ENCODE measurements around the gene GPAM.

GPAM gene

DNA sequence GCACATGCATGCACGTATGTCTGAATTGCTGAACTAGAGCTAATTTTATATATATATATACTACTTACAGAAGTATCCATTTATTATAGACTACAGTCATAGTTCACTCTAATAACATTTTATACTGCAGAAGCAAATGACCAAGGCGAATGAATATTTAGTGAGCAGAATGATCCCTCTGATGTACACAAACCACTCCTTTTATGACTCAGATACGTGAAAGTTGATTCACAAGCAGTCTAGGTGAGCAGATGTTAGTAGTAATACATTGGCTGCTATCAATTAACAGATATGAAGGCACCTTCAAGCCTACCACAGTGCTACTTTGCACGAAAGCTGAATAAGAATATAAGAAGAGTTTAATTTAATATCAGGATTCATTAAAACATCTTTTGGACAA, 10.4 kb downstream of the GPAM start:
- no peak for TF ChIP-seq GLIS3 (CRISPR knock-in tag; IDR thresholded peaks at IDR 0.05)
- no peak for TF ChIP-seq SNAI2 (CRISPR knock-in tag; IDR thresholded peaks at IDR 0.05)
- no peak for TF ChIP-seq TOX (CRISPR knock-in tag; IDR thresholded peaks at IDR 0.05; ENCODE audit: borderline replicate concordance)
- TF ChIP-seq, protein P1, sequence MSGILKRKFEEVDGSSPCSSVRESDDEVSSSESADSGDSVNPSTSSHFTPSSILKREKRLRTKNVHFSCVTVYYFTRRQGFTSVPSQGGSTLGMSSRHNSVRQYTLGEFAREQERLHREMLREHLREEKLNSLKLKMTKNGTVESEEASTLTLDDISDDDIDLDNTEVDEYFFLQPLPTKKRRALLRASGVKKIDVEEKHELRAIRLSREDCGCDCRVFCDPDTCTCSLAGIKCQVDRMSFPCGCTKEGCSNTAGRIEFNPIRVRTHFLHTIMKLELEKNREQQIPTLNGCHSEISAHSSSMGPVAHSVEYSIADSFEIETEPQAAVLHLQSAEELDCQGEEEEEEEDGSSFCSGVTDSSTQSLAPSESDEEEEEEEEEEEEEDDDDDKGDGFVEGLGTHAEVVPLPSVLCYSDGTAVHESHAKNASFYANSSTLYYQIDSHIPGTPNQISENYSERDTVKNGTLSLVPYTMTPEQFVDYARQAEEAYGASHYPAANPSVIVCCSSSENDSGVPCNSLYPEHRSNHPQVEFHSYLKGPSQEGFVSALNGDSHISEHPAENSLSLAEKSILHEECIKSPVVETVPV (CRISPR knock-in tag; IDR thresholded peaks at IDR 0.05), result no peak
- no peak for TF ChIP-seq ZFP30 (CRISPR knock-in tag; IDR thresholded peaks at IDR 0.05)
- TF ChIP-seq, protein P2, sequence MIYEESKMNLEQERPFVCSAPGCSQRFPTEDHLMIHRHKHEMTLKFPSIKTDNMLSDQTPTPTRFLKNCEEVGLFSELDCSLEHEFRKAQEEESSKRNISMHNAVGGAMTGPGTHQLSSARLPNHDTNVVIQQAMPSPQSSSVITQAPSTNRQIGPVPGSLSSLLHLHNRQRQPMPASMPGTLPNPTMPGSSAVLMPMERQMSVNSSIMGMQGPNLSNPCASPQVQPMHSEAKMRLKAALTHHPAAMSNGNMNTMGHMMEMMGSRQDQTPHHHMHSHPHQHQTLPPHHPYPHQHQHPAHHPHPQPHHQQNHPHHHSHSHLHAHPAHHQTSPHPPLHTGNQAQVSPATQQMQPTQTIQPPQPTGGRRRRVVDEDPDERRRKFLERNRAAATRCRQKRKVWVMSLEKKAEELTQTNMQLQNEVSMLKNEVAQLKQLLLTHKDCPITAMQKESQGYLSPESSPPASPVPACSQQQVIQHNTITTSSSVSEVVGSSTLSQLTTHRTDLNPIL (CRISPR knock-in tag; IDR thresholded peaks at IDR 0.05; ENCODE audit: low read depth), result no peak
- TF ChIP-seq BACH2 (CRISPR knock-in tag; IDR thresholded peaks at IDR 0.05; ENCODE audit: borderline replicate concordance), result no peak
- TF ChIP-seq ZNF70 (CRISPR knock-in tag; IDR thresholded peaks at IDR 0.05), result no peak
- TF ChIP-seq ESRRG (CRISPR knock-in tag; IDR thresholded peaks at IDR 0.05), result no peak
- TF ChIP-seq, protein P3, sequence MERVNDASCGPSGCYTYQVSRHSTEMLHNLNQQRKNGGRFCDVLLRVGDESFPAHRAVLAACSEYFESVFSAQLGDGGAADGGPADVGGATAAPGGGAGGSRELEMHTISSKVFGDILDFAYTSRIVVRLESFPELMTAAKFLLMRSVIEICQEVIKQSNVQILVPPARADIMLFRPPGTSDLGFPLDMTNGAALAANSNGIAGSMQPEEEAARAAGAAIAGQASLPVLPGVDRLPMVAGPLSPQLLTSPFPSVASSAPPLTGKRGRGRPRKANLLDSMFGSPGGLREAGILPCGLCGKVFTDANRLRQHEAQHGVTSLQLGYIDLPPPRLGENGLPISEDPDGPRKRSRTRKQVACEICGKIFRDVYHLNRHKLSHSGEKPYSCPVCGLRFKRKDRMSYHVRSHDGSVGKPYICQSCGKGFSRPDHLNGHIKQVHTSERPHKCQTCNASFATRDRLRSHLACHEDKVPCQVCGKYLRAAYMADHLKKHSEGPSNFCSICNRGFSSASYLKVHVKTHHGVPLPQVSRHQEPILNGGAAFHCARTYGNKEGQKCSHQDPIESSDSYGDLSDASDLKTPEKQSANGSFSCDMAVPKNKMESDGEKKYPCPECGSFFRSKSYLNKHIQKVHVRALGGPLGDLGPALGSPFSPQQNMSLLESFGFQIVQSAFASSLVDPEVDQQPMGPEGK (CRISPR knock-in tag; IDR thresholded peaks at IDR 0.05; ENCODE audit: borderline replicate concordance), result no peak
- no peak for TF ChIP-seq PPARA (CRISPR knock-in tag; IDR thresholded peaks at IDR 0.05; ENCODE audit: borderline replicate concordance)
- no peak for TF ChIP-seq RARB (CRISPR knock-in tag; IDR thresholded peaks at IDR 0.05)
- TF ChIP-seq, protein P4, sequence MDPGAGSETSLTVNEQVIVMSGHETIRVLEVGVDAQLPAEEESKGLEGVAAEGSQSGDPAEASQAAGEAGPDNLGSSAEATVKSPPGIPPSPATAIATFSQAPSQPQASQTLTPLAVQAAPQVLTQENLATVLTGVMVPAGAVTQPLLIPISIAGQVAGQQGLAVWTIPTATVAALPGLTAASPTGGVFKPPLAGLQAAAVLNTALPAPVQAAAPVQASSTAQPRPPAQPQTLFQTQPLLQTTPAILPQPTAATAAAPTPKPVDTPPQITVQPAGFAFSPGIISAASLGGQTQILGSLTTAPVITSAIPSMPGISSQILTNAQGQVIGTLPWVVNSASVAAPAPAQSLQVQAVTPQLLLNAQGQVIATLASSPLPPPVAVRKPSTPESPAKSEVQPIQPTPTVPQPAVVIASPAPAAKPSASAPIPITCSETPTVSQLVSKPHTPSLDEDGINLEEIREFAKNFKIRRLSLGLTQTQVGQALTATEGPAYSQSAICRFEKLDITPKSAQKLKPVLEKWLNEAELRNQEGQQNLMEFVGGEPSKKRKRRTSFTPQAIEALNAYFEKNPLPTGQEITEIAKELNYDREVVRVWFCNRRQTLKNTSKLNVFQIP (CRISPR knock-in tag; IDR thresholded peaks at IDR 0.05; ENCODE audit: borderline replicate concordance, low read depth), result no peak
- TF ChIP-seq ZC3H10 (CRISPR knock-in tag; IDR thresholded peaks at IDR 0.05), result no peak
- no peak for ATAC-seq

DNA sequence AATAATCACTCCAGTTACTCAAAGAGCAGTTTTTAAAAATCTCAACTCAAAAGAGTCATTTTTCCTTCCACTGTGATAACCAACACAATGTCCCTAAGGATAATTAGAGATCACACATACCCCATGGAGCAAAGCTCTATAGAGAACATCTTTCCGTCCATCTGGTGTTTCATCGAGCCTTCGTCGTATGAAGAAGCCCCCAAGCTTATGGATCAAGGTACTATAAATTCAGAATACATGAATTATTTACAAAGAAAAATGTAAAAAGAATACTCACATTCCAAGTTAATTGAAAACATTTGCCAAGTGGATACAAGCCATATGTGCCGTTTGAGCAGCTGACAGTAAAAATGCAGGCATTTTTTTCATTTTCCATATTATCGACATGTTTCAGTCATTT, 14.8 kb downstream of the GPAM start:
- TF ChIP-seq, protein P4 (CRISPR knock-in tag; IDR thresholded peaks at IDR 0.05; ENCODE audit: borderline replicate concordance, low read depth), result no peak
- TF ChIP-seq OSR1 (CRISPR knock-in tag; IDR thresholded peaks at IDR 0.05) (no peak), CSDC2 (CRISPR knock-in tag; IDR thresholded peaks at IDR 0.05) (no peak)
- ATAC-seq, result no peak

DNA sequence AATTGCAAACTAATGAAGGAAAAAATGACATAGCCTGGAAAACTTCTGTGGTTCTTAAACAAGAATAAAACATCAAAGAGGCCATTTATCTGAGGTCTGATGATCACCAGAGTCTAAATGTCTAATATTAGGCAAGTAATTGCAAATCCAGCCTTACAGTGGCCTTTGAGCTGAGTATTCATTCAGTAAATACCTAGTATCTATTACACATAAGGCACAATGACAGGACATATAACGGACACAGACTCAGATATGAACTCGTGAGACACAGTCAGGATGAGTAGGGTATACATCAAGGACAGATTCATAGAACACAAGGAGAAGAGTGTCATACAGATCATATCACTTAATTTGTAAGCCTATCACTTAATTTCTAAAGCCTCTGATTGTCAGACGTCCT, 16.8 kb downstream of the GPAM start:
- no peak for TF ChIP-seq RARB (CRISPR knock-in tag; IDR thresholded peaks at IDR 0.05)
- no peak for TF ChIP-seq BACH2 (CRISPR knock-in tag; IDR thresholded peaks at IDR 0.05; ENCODE audit: borderline replicate concordance)
- TF ChIP-seq ZNF8 (CRISPR knock-in tag; IDR thresholded peaks at IDR 0.05), result no peak
- TF ChIP-seq GLIS3 (CRISPR knock-in tag; IDR thresholded peaks at IDR 0.05), result no peak
- ATAC-seq, result no peak

DNA sequence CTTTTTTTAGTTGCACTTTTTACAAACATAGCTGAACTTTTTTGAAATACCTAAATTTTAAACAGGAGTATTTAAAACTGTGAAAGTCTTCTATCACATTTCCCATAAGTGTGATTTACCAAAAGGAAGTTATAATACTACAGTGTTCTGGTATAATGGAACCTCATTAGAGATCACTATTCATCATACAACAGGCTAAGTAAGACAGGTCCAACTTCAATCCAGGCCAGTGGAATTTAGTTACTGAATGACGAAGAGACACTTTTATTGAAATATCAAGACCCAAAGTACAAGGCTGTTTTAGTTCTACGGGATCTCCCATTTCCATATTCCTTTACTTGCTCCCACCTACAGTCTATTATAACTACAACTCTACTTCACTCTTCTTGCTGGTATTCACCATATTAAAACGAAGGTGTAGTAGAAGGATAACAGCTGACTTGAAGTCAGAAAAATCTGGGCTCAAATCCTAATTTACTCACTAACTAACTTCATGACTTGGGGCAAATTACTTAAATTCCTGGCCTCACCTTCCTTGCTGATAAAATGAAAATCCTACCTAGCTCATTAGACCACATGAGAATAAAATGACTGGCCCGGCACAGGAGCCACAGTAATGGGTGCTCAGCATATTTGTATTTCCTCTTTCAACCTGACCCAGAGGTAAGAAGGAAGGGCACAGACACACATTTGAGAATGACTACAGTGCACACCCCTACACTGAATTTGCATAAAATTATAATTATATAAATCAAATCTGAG, 21.6 kb downstream of the GPAM start:
- ATAC-seq, result no peak
- TF ChIP-seq, protein P1 (CRISPR knock-in tag; IDR thresholded peaks at IDR 0.05), result no peak
- TF ChIP-seq ISL1 (CRISPR knock-in tag; IDR thresholded peaks at IDR 0.05), result no peak
- no peak for TF ChIP-seq ZFP3 (CRISPR knock-in tag; IDR thresholded peaks at IDR 0.05)
- no peak for TF ChIP-seq SNAI2 (CRISPR knock-in tag; IDR thresholded peaks at IDR 0.05)
- no peak for TF ChIP-seq OSR1 (CRISPR knock-in tag; IDR thresholded peaks at IDR 0.05)
- TF ChIP-seq, protein P2 (CRISPR knock-in tag; IDR thresholded peaks at IDR 0.05; ENCODE audit: low read depth), result no peak
- no peak for TF ChIP-seq ESRRG (CRISPR knock-in tag; IDR thresholded peaks at IDR 0.05)
- no peak for TF ChIP-seq ZC3H10 (CRISPR knock-in tag; IDR thresholded peaks at IDR 0.05)
- TF ChIP-seq ARNTL (CRISPR knock-in tag; IDR thresholded peaks at IDR 0.05; ENCODE audit: borderline replicate concordance, low read depth), result no peak
- TF ChIP-seq, protein P4 (CRISPR knock-in tag; IDR thresholded peaks at IDR 0.05; ENCODE audit: borderline replicate concordance, low read depth), result no peak
- no peak for TF ChIP-seq RARB (CRISPR knock-in tag; IDR thresholded peaks at IDR 0.05)
- TF ChIP-seq PPARA (CRISPR knock-in tag; IDR thresholded peaks at IDR 0.05; ENCODE audit: borderline replicate concordance), result no peak
- TF ChIP-seq ZNF8 (CRISPR knock-in tag; IDR thresholded peaks at IDR 0.05), result no peak

Data from SK-N-SH treated with all-trans-retinoic acid at 6 μM for 48 hours (cell line).